Mesangial cell (primary cell): Measurements from ENCODE around the gene PLAGL2. TPM values are rescaled to one million over a fixed set of nuclear protein-coding genes. Genes with fewer than 3 reads are reported as not detected.

ENCODE experiments used
- total RNA-seq: library from RNA; depleted of rRNA; stranded (reverse); fragments of >200 nt; gene quantifications from 2 replicates; pipeline ENCODE4 v1.2.3, GENCODE V29; 2015

Gene PLAGL2
- total RNA-seq: 7.7 and 9.3 TPM in 2 replicates

GRCh38 chr20:32207626-32208498 lies at the start of gene PLAGL2, which contains the start of gene POFUT1:
Gene PLAGL2, minus strand, starts transcription at chr20:32207743. Its CDS starts 5,565 bp downstream, at chr20:32202178.
Gene POFUT1, plus strand, starts transcription at chr20:32207880. Its CDS starts 62 bp downstream, at chr20:32207942.

Other genes starting within 250 kb of the PLAGL2 start
- not detected in 2 replicates for gene XKR7, start 239.6 kb downstream of the PLAGL2 start, total RNA-seq
- gene CCM2L, start 197.3 kb downstream of the PLAGL2 start, total RNA-seq: not detected in 2 replicates
- not detected in 2 replicates for gene HCK, start 155.5 kb downstream of the PLAGL2 start, total RNA-seq
- 31.9 and 47.5 TPM in 2 replicates for gene TM9SF4, start 98.0 kb downstream of the PLAGL2 start, total RNA-seq
- gene POFUT1, start 137 bp upstream of the PLAGL2 start, total RNA-seq: 50.8 and 51.6 TPM in 2 replicates
- gene KIF3B, start 69.9 kb upstream of the PLAGL2 start, total RNA-seq: 14.2 and 19.6 TPM in 2 replicates
- gene ASXL1, start 150.6 kb upstream of the PLAGL2 start, total RNA-seq: 24.8 and 32.7 TPM in 2 replicates